Measurements from ENCODE around the gene BCL2L2.

BCL2L2 gene

DNA sequence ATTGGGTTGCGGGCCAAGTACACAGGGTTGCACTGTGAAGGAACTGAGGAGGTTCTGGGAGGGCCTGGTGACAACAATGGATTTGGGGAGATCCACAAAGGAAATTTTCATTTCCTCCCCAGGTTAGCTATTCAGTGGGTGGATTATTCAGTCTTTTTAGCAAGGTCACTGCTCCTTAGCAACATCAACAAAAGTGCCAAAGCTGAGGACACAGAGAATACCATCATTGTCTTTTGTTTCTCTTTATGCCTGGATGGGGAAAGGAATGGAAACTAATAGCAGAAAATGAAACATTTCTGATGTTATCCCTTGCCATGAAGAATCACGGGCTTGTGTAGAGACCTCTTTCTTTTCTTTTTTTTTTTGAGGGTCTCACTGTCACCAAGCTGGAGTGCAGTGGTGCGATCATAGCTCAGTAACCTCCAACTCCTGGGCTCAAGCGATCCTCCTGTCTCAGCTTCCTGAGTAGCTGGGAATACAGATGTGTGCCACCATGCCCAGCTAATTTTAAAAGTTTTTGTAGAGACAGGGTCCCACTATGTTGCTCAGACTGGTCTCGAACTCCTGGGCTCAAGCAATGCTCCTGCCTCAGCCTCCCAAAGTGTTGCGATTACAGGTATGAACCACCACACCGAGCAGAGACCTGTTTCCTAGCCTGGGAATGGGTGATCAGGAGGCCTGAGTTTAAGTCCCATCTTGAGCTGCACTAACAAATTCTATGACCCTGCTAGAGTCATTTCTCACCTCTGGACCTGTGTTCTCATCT is 10.4 kb upstream of the BCL2L2 start:
- no peaks in the 10 kb centered on the region; the same call in 1 of the 2 replicates for H3K27me3 ChIP-seq (ENCODE audit: insufficient read depth, low read length)
- H3K27ac ChIP-seq (ENCODE audit: low read depth, low read length, poor library complexity, severe bottlenecking), result no peak overlapping the region
- H3K9me3 ChIP-seq (ENCODE audit: low read length), result no peaks in the 10 kb centered on the region
- peaks cover 17% of the 10 kb centered on the region; the same call in 1 of the 2 replicates for H3K36me3 ChIP-seq (ENCODE audit: insufficient read depth, low read length)
- peaks cover 27% of the 10 kb centered on the region for H3K4me1 ChIP-seq (ENCODE audit: insufficient read depth, low read length, severe bottlenecking)
- H3K4me3 ChIP-seq (ENCODE audit: low read depth, low read length, poor library complexity, severe bottlenecking), result no peak overlapping the region
- no peak for TF ChIP-seq EZH2 (IDR thresholded peaks at IDR 0.05; ENCODE audit: borderline replicate concordance, low read length)
- TF ChIP-seq, protein P1, sequence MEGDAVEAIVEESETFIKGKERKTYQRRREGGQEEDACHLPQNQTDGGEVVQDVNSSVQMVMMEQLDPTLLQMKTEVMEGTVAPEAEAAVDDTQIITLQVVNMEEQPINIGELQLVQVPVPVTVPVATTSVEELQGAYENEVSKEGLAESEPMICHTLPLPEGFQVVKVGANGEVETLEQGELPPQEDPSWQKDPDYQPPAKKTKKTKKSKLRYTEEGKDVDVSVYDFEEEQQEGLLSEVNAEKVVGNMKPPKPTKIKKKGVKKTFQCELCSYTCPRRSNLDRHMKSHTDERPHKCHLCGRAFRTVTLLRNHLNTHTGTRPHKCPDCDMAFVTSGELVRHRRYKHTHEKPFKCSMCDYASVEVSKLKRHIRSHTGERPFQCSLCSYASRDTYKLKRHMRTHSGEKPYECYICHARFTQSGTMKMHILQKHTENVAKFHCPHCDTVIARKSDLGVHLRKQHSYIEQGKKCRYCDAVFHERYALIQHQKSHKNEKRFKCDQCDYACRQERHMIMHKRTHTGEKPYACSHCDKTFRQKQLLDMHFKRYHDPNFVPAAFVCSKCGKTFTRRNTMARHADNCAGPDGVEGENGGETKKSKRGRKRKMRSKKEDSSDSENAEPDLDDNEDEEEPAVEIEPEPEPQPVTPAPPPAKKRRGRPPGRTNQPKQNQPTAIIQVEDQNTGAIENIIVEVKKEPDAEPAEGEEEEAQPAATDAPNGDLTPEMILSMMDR (IDR thresholded peaks at IDR 0.05; ENCODE audit: low read length), result no peak
- H3K79me2 ChIP-seq (ENCODE audit: insufficient read depth, low read length), result no peaks in the 10 kb centered on the region
- no peaks in the 10 kb centered on the region for H3K9me2 ChIP-seq (ENCODE audit: low read depth, low read length)
- H3K9ac ChIP-seq (ENCODE audit: low read length), result no peak overlapping the region
- H3F3A ChIP-seq (ENCODE audit: insufficient read depth, low read length), result no peaks in the 10 kb centered on the region
- H3K4me2 ChIP-seq (ENCODE audit: low read length), result no peak overlapping the region
- H2AFZ ChIP-seq (ENCODE audit: low read length), result no peak overlapping the region
- H4K20me1 ChIP-seq (ENCODE audit: insufficient read depth, low read length), result no peaks in the 10 kb centered on the region

DNA sequence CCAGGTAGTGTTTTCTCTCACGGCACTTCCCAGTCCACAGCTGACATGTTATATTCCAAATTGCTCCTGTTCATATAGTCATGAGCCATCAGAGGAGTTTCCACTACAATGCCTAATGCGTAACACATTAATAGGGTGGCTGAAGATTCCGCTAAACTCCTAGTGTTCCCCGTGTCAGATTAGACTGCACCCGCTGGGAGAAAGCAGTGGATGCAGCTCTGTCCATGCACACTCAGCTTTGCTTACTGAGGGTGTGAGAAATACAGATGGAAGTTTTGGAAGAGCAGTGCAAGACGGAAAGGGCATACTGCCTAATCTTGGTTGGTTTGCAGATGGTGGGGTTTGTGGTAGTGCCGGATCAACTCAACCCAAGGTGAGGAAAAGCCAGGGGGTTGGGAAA is 9.5 kb upstream of the BCL2L2 start:
- Histone ChIP-seq H2AFZ (ENCODE audit: low read length) (no peak overlapping the region), H3F3A (ENCODE audit: insufficient read depth, low read length) (no peaks in the 10 kb centered on the region), H3K4me1 (ENCODE audit: insufficient read depth, low read length, severe bottlenecking) (peaks cover 27% of the 10 kb centered on the region), H4K20me1 (ENCODE audit: insufficient read depth, low read length) (no peaks in the 10 kb centered on the region), H3K9ac (ENCODE audit: low read length) (no peak overlapping the region), H3K79me2 (ENCODE audit: insufficient read depth, low read length) (no peaks in the 10 kb centered on the region), H3K9me3 (ENCODE audit: low read length) (no peaks in the 10 kb centered on the region), H3K4me3 (ENCODE audit: low read depth, low read length, poor library complexity, severe bottlenecking) (no peak overlapping the region), H3K27ac (ENCODE audit: low read depth, low read length, poor library complexity, severe bottlenecking) (no peak overlapping the region), H3K9me2 (ENCODE audit: low read depth, low read length) (no peaks in the 10 kb centered on the region), H3K36me3 (ENCODE audit: insufficient read depth, low read length) (peaks cover 17% of the 10 kb centered on the region; the same call in 1 of the 2 replicates), H3K27me3 (ENCODE audit: insufficient read depth, low read length) (no peaks in the 10 kb centered on the region; the same call in 1 of the 2 replicates), H3K4me2 (ENCODE audit: low read length) (no peak overlapping the region)
- TF ChIP-seq EZH2 (IDR thresholded peaks at IDR 0.05; ENCODE audit: borderline replicate concordance, low read length), result no peak
- TF ChIP-seq, protein P1 (IDR thresholded peaks at IDR 0.05; ENCODE audit: low read length), result no peak

DNA sequence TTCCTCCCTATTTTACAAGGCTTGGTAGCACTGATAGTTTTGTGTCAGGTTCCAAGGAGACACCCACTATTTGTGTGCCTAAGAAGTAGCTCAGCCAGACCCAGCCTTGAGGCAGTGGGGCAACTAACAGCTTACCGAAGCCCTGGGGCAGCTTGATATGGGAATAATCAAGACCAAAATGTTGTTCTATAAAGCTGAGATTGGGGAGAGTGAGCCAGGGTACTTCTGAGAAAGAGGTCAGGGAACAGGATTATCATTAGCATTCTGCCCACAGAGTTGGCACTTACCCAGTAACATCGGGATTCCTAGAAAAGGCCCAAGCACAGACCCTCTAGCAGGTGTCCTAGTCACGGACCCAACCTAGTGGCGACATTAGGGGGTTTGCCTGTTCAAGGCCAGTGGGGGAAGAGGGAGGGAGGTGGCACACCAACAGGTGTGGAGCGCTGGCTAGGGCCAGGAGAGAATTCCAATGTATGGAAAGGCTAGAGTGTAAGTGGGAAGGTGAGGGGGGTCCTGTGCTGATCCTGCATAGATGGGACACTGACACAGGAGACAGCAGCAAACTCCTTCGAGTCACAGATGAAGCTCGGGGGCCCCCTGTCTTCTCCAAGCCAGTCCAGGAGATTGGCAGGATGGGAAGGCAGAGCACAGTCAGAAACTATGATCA is 8.9 kb upstream of the BCL2L2 start:
- Histone ChIP-seq H3F3A (ENCODE audit: insufficient read depth, low read length) (no peaks in the 10 kb centered on the region), H3K4me2 (ENCODE audit: low read length) (no peak overlapping the region), H2AFZ (ENCODE audit: low read length) (no peak overlapping the region), H3K4me1 (ENCODE audit: insufficient read depth, low read length, severe bottlenecking) (peaks cover 28% of the 10 kb centered on the region), H3K9me2 (ENCODE audit: low read depth, low read length) (no peaks in the 10 kb centered on the region), H3K9me3 (ENCODE audit: low read length) (no peaks in the 10 kb centered on the region), H4K20me1 (ENCODE audit: insufficient read depth, low read length) (no peaks in the 10 kb centered on the region), H3K27ac (ENCODE audit: low read depth, low read length, poor library complexity, severe bottlenecking) (no peak overlapping the region), H3K9ac (ENCODE audit: low read length) (no peak overlapping the region), H3K79me2 (ENCODE audit: insufficient read depth, low read length) (no peaks in the 10 kb centered on the region), H3K4me3 (ENCODE audit: low read depth, low read length, poor library complexity, severe bottlenecking) (no peak overlapping the region), H3K36me3 (ENCODE audit: insufficient read depth, low read length) (peaks cover 17% of the 10 kb centered on the region; the same call in 1 of the 2 replicates), H3K27me3 (ENCODE audit: insufficient read depth, low read length) (no peaks in the 10 kb centered on the region; the same call in 1 of the 2 replicates)
- no peak for TF ChIP-seq EZH2 (IDR thresholded peaks at IDR 0.05; ENCODE audit: borderline replicate concordance, low read length)
- TF ChIP-seq, protein P1 (IDR thresholded peaks at IDR 0.05; ENCODE audit: low read length), result no peak
